CD4-positive, alpha-beta T cell treated with Interleukin-4 for 4 hours (primary cell): ENCODE data around the gene GRIK4.

Experiments used
- DNase-seq: peaks from one replicate; pipeline ENCODE4 v3.0.0-alpha.2; 2020

Gene GRIK4

GRCh38 chr11:120645639-120646038 is 134.1 kb downstream of the GRIK4 start:
- DNase-seq, result no peak

- DNase-seq, result no peak
These were observed 134.7 kb downstream of the GRIK4 start for GRCh38 chr11:120646206-120646605.

GRCh38 chr11:120647681-120648080 is 136.1 kb downstream of the GRIK4 start:
- DNase-seq, result no peak

- DNase-seq, result no peak
These were observed 137.2 kb downstream of the GRIK4 start for GRCh38 chr11:120648771-120649170.

- no peak for DNase-seq
These were observed 137.8 kb downstream of the GRIK4 start for GRCh38 chr11:120649316-120649715.

GRCh38 chr11:120651396-120651795 is 139.8 kb downstream of the GRIK4 start:
- DNase-seq, result no peak

- no peak for DNase-seq
These were observed 140.3 kb downstream of the GRIK4 start for GRCh38 chr11:120651836-120652235.

GRCh38 chr11:120652705-120653335 is 141.3 kb downstream of the GRIK4 start:
- no peak for DNase-seq

GRCh38 chr11:120655589-120655988 is 144.0 kb downstream of the GRIK4 start:
- DNase-seq, result no peak

- DNase-seq, result no peak
These were observed 145.9 kb downstream of the GRIK4 start for GRCh38 chr11:120657306-120658070.

GRCh38 chr11:120658071-120658423 is 146.5 kb downstream of the GRIK4 start:
- no peak for DNase-seq

GRCh38 chr11:120659076-120659475 is 147.5 kb downstream of the GRIK4 start:
- no peak for DNase-seq

- DNase-seq, result no peak
These were observed 148.5 kb downstream of the GRIK4 start for GRCh38 chr11:120660024-120660565.

- DNase-seq, result no peak
These were observed 150.6 kb downstream of the GRIK4 start for GRCh38 chr11:120662071-120662676.

- DNase-seq, result no peak
These were observed 151.6 kb downstream of the GRIK4 start for GRCh38 chr11:120663142-120663541.

- no peak for DNase-seq
These were observed 154.6 kb downstream of the GRIK4 start for GRCh38 chr11:120666121-120666639.

GRCh38 chr11:120667281-120667680 is 155.7 kb downstream of the GRIK4 start:
- no peak for DNase-seq

- DNase-seq, result no peak
These were observed 156.4 kb downstream of the GRIK4 start for GRCh38 chr11:120667934-120668333.

GRCh38 chr11:120668537-120668936 is 157.0 kb downstream of the GRIK4 start:
- DNase-seq, result no peak

- no peak for DNase-seq
These were observed 163.0 kb downstream of the GRIK4 start for GRCh38 chr11:120674542-120674941.

GRCh38 chr11:120675171-120675570 is 163.6 kb downstream of the GRIK4 start:
- DNase-seq, result no peak

GRCh38 chr11:120676991-120677390 is 165.4 kb downstream of the GRIK4 start:
- DNase-seq, result no peak

GRCh38 chr11:120680322-120680721 is 168.8 kb downstream of the GRIK4 start:
- no peak for DNase-seq
